ENCODE measurements around the gene SOAT2.

The SOAT2 gene

DNA sequence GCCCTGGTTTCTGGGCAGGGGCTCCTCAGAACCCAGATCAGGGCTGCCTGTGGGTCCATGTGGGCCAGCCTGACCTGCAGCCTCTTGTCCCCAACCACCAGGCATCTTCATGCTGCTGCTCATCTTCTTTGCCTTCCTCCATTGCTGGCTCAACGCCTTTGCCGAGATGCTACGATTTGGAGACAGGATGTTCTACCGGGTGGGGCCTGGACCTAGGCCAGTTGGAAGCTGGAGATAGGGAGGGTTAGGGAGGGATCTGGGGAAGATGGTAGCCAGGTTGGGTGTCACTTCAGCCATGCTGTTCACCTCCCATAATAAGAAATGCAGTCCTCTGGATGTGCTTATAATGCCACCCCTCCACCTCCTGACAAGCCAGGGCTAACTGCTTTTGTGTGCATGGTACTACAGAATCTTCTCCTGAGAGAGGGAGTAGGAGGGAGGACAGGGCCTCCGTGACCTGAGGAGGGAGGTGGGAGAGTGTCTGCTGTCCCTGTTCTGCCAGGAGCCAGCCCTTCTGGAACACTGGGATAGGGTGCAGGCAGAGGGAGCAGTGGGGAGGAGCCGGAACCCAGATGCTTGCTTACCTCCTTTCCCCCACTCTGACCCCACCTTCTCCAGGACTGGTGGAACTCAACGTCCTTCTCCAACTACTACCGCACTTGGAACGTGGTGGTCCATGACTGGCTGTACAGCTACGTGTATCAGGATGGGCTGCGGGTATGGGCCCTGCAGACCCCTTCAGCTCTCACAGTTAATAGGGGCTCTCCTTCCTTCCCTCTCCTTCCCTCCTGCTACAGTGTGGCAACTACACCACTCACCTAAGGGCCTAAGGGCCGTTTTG lies 17.6 kb downstream of the SOAT2 start:
- no peaks in the 10 kb centered on the region for H4K20me1 ChIP-seq (ENCODE audit: insufficient read depth, low read length)
- TF ChIP-seq EZH2 (optimal IDR thresholded peaks at IDR 0.05; ENCODE audit: low read depth, low read length) (no peak), EZH2phosphoT487 (IDR thresholded peaks at IDR 0.05; ENCODE audit: low read length) (no peak), CTCF (IDR thresholded peaks at IDR 0.05; ENCODE audit: low read length) (no peak)
- no peak for DNase-seq
- H3K9me3 ChIP-seq (replicated peaks; ENCODE audit: insufficient read depth, low read length) = no peaks in the 10 kb centered on the region
- no peaks in the 10 kb centered on the region for H3F3A ChIP-seq (ENCODE audit: insufficient read depth, low read length)
- no peak overlapping the region for H2AFZ ChIP-seq (ENCODE audit: low read length)
- no peaks in the 10 kb centered on the region for H3K4me1 ChIP-seq (ENCODE audit: low read length)
- H3K9me2 ChIP-seq (replicated peaks; ENCODE audit: insufficient read depth, low read length) = no peaks in the 10 kb centered on the region
- H3K4me2 ChIP-seq (ENCODE audit: low read depth, low read length) = no peak overlapping the region
- H3K36me3 ChIP-seq (replicated peaks; ENCODE audit: insufficient read depth, low read length) = no peaks in the 10 kb centered on the region
- H3K4me3 ChIP-seq (ENCODE audit: low read length) = no peak overlapping the region
- no peak overlapping the region for H3K27ac ChIP-seq (ENCODE audit: low read length)
- no peaks in the 10 kb centered on the region for H3K27me3 ChIP-seq (replicated peaks; ENCODE audit: insufficient read depth, low read length)
- no peaks in the 10 kb centered on the region for H3K79me2 ChIP-seq (ENCODE audit: low read length)
- H3K9ac ChIP-seq (ENCODE audit: low read length) = no peak overlapping the region

GRCh38 chr12:53122961-53123468 lies 19.7 kb downstream of the SOAT2 start:
- no peaks in the 10 kb centered on the region for H3K27me3 ChIP-seq (replicated peaks; ENCODE audit: insufficient read depth, low read length)
- no peak overlapping the region for H3K4me3 ChIP-seq (ENCODE audit: low read length)
- TF ChIP-seq CTCF (IDR thresholded peaks at IDR 0.05; ENCODE audit: low read length) = no peak
- no peak for TF ChIP-seq EZH2phosphoT487 (IDR thresholded peaks at IDR 0.05; ENCODE audit: low read length)
- TF ChIP-seq EZH2 (optimal IDR thresholded peaks at IDR 0.05; ENCODE audit: low read depth, low read length) = no peak
- no peaks in the 10 kb centered on the region for H3F3A ChIP-seq (ENCODE audit: insufficient read depth, low read length)
- no peaks in the 10 kb centered on the region for H3K9me3 ChIP-seq (replicated peaks; ENCODE audit: insufficient read depth, low read length)
- H3K79me2 ChIP-seq (ENCODE audit: low read length) = no peaks in the 10 kb centered on the region
- H3K36me3 ChIP-seq (replicated peaks; ENCODE audit: insufficient read depth, low read length) = no peaks in the 10 kb centered on the region
- H2AFZ ChIP-seq (ENCODE audit: low read length) = no peak overlapping the region
- no peak overlapping the region for H3K27ac ChIP-seq (ENCODE audit: low read length)
- H3K9me2 ChIP-seq (replicated peaks; ENCODE audit: insufficient read depth, low read length) = no peaks in the 10 kb centered on the region
- H3K4me1 ChIP-seq (ENCODE audit: low read length) = no peaks in the 10 kb centered on the region
- no peaks in the 10 kb centered on the region for H4K20me1 ChIP-seq (ENCODE audit: insufficient read depth, low read length)
- H3K4me2 ChIP-seq (ENCODE audit: low read depth, low read length) = no peak overlapping the region
- no peak for DNase-seq
- no peak overlapping the region for H3K9ac ChIP-seq (ENCODE audit: low read length)

GRCh38 chr12:53123578-53124351 lies 20.5 kb downstream of the SOAT2 start:
- Histone ChIP-seq H3K4me1 (ENCODE audit: low read length) (no peaks in the 10 kb centered on the region), H3K27ac (ENCODE audit: low read length) (no peak overlapping the region), H3K9me3 (replicated peaks; ENCODE audit: insufficient read depth, low read length) (no peaks in the 10 kb centered on the region), H4K20me1 (ENCODE audit: insufficient read depth, low read length) (no peaks in the 10 kb centered on the region), H3K9me2 (replicated peaks; ENCODE audit: insufficient read depth, low read length) (no peaks in the 10 kb centered on the region), H3K4me2 (ENCODE audit: low read depth, low read length) (no peak overlapping the region), H3K27me3 (replicated peaks; ENCODE audit: insufficient read depth, low read length) (no peaks in the 10 kb centered on the region), H3K4me3 (ENCODE audit: low read length) (no peak overlapping the region), H3K9ac (ENCODE audit: low read length) (no peak overlapping the region), H3K36me3 (replicated peaks; ENCODE audit: insufficient read depth, low read length) (no peaks in the 10 kb centered on the region), H2AFZ (ENCODE audit: low read length) (no peak overlapping the region), H3K79me2 (ENCODE audit: low read length) (no peaks in the 10 kb centered on the region), H3F3A (ENCODE audit: insufficient read depth, low read length) (no peaks in the 10 kb centered on the region)
- no peak for TF ChIP-seq EZH2phosphoT487 (IDR thresholded peaks at IDR 0.05; ENCODE audit: low read length)
- no peak for TF ChIP-seq EZH2 (optimal IDR thresholded peaks at IDR 0.05; ENCODE audit: low read depth, low read length)
- TF ChIP-seq CTCF (IDR thresholded peaks at IDR 0.05; ENCODE audit: low read length) = no peak
- DNase-seq = no peak
